Endothelial cell of umbilical vein (primary cell): Measurements from ENCODE around the gene CCDC12. TPM values are rescaled to one million over a fixed set of nuclear protein-coding genes. Genes with fewer than 3 reads are reported as not detected.
A peak's percentile ranks its signal among the peaks of the same experiment; 100 is the strongest.

Experiments
- BruUV-seq: library from RNA; stranded (reverse); fragments of 400-500 nt; replicated peaks from 2 replicates; lab custom pipeline; 2021; lab: Mats Ljungman, UMichigan
- CTCF ChIA-PET: fragments of 300-600, 350-600 bp; sonication (Branson Sonifier 250); formaldehyde crosslinking; loops from one replicate; lab custom pipeline; 2021; ENCODE audit warnings: antibody characterized with exemption, inconsistent platforms; lab: Charles Lee
- POLR2A ChIA-PET: fragments of 300-600, 350-600 bp; sonication (Branson Sonifier 250); formaldehyde crosslinking; loops from one replicate; lab custom pipeline; 2021; ENCODE audit warnings: antibody characterized with exemption, inconsistent platforms; lab: Charles Lee
- DNase-seq: peaks from one replicate; pipeline ENCODE4 v3.0.0-alpha.2; 2011; ENCODE audit warnings: low read depth, low spot score
- FAIRE-seq: peaks from 2 replicates; lab custom pipeline; 2011; peaks lifted over from hg19 to GRCh38; lab: Jason Lieb, UNC
- H2AFZ ChIP-seq: 2 replicates; pipeline ENCODE4 v1.6.0; 2012; ENCODE audit warnings: low read depth, low read length, control low read depth, inconsistent platforms
- H3K27ac ChIP-seq: 2 replicates; pipeline ENCODE4 v1.5.1; 2011; ENCODE audit warnings: low read depth, mild to moderate bottlenecking, control low read depth, low read length, moderate library complexity; ENCODE audit not compliant: insufficient read depth
- H3K27me3 ChIP-seq, 2 experiments: 2 replicates each; pipeline versions ENCODE4 v1.6.0 to v1.6.1; 2011; ENCODE audit warnings: low read length in 2 of 2, mixed read lengths in 1 of 2; ENCODE audit not compliant: control insufficient read depth in 2 of 2, insufficient read depth in 2 of 2
- H3K36me3 ChIP-seq, 2 experiments: 2 replicates in 1 of 2; 3 replicates in 1 of 2; pipeline ENCODE4 v1.5.1; 2011; ENCODE audit warnings: low read length in 2 of 2, mild to moderate bottlenecking in 1 of 2, moderate library complexity in 1 of 2; ENCODE audit not compliant: control insufficient read depth in 2 of 2, insufficient read depth in 2 of 2; ENCODE audit errors: extremely low read depth in 1 of 2
- H3K4me1 ChIP-seq: 3 replicates; pipeline ENCODE4 v1.5.1; 2011; ENCODE audit warnings: mild to moderate bottlenecking, low read length; ENCODE audit not compliant: control insufficient read depth, insufficient read depth; ENCODE audit errors: extremely low read depth
- H3K4me2 ChIP-seq: 2 replicates; pipeline ENCODE4 v1.6.1; 2011; ENCODE audit warnings: low read length, control low read depth, mixed read lengths; ENCODE audit not compliant: insufficient read depth
- H3K4me3 ChIP-seq, 3 experiments: fragments of 200-600 bp in 1 of 3; sonication (generic), shearing (Covaris generic) in 1 of 3; replicated peaks in 1 of 3; 2 replicates each; pipeline ENCODE4 v1.5.1; 2011 to 2016; ENCODE audit warnings: control low read depth in 3 of 3, low read length in 3 of 3, mild to moderate bottlenecking in 2 of 3, inconsistent platforms in 1 of 3, low read depth in 1 of 3, moderate library complexity in 1 of 3; ENCODE audit not compliant: insufficient read depth in 1 of 3
- H3K79me2 ChIP-seq: 2 replicates; pipeline ENCODE4 v1.6.0; 2012; ENCODE audit warnings: low read length, inconsistent platforms; ENCODE audit not compliant: control insufficient read depth, insufficient read depth
- H3K9ac ChIP-seq: replicated peaks from 2 replicates; pipeline ENCODE3; 2011; ENCODE audit warnings: low read length, control low read depth; ENCODE audit not compliant: insufficient read depth; ENCODE audit errors: extremely low read depth
- H3K9me1 ChIP-seq: replicated peaks from 3 replicates; pipeline ENCODE4 v1.6.0; 2011; ENCODE audit warnings: mild to moderate bottlenecking, low read length; ENCODE audit not compliant: control insufficient read depth, insufficient read depth; ENCODE audit errors: extremely low read depth
- H3K9me3 ChIP-seq: replicated peaks from 2 replicates; pipeline ENCODE4 v1.5.1; 2012; ENCODE audit warnings: low read length, inconsistent platforms; ENCODE audit not compliant: control insufficient read depth, insufficient read depth
- H4K20me1 ChIP-seq: replicated peaks from 2 replicates; pipeline ENCODE3; 2011; ENCODE audit warnings: mild to moderate bottlenecking, low read length; ENCODE audit not compliant: control insufficient read depth, insufficient read depth; ENCODE audit errors: extremely low read depth
- CTCF ChIP-seq, 2 donors: IDR thresholded peaks; 1 replicate in 1 of 2; 2 replicates in 1 of 2; pipeline ENCODE4 v1.5.1; 2011; ENCODE audit warnings: low read length in 2 of 2, mild to moderate bottlenecking in 2 of 2, moderate library complexity in 2 of 2, control low read depth in 1 of 2, inconsistent platforms in 1 of 2, low read depth in 1 of 2; ENCODE audit not compliant: insufficient read depth in 1 of 2; ENCODE audit errors: extremely low read depth in 1 of 2
- EZH2 ChIP-seq: IDR thresholded peaks from 2 replicates; pipeline ENCODE4 v1.6.1; 2012; ENCODE audit warnings: borderline replicate concordance, low read depth, mild to moderate bottlenecking, moderate library complexity, low read length, inconsistent platforms; ENCODE audit not compliant: severe bottlenecking
- FOS ChIP-seq: IDR thresholded peaks from 2 replicates; pipeline ENCODE4 v1.6.1; 2011; ENCODE audit warnings: mild to moderate bottlenecking, low read length, moderate library complexity, borderline replicate concordance; ENCODE audit not compliant: insufficient read depth
- GATA2 ChIP-seq: IDR thresholded peaks from 2 replicates; pipeline ENCODE4 v1.7.0; 2011; ENCODE audit warnings: low read depth, mild to moderate bottlenecking, moderate library complexity, mixed read lengths, low read length; ENCODE audit not compliant: insufficient read length, insufficient read depth
- JUN ChIP-seq: IDR thresholded peaks from 2 replicates; pipeline ENCODE4 v1.6.1; 2011; ENCODE audit warnings: borderline replicate concordance, low read depth; ENCODE audit not compliant: insufficient read length, insufficient read depth
- MAX ChIP-seq: IDR thresholded peaks from 2 replicates; pipeline ENCODE4 v1.6.1; 2011; ENCODE audit not compliant: insufficient read depth, insufficient read length
- MYC ChIP-seq: IDR thresholded peaks from one replicate; pipeline ENCODE4 v1.6.1; 2011; ENCODE audit warnings: mild to moderate bottlenecking, low read depth, low read length
- POLR2A ChIP-seq: IDR thresholded peaks from 2 replicates; pipeline ENCODE4 v1.6.1; 2012; ENCODE audit warnings: low read depth, mild to moderate bottlenecking, control low read depth, low read length
- POLR2AphosphoS5 ChIP-seq: IDR thresholded peaks from 2 replicates; pipeline ENCODE4 v1.6.1; 2012; ENCODE audit warnings: low read depth, mild to moderate bottlenecking, control low read depth, low read length, moderate library complexity; ENCODE audit not compliant: insufficient read depth
- dilution Hi-C: fragments of 300-500 bp; cut with MboI; formaldehyde crosslinking; loops from one replicate; pipeline ENCODE4 v1.15.0; 2019; ENCODE audit warnings: low sequenced_read_pairs; ENCODE audit not compliant: extremely low pct_ligation_motif_present
- intact Hi-C: fragments of 100-400 bp; cut with micrococcal nuclease; formaldehyde crosslinking; loops from one replicate; pipeline ENCODE4 v1.10.0; 2022
- polyA plus RNA-seq, 4 experiments: library from polyadenylated mRNA; depleted of rRNA in 3 of 4; stranded (reverse) in 3 of 4; unstranded in 1 of 4; fragments of >200 nt; gene quantifications; 2 replicates each; pipeline versions ENCODE4 v1.2.1 to v1.2.3, GENCODE V29; 2011 to 2012; ENCODE audit warnings: missing spikeins in 1 of 4
- total RNA-seq: library from RNA; stranded (reverse); gene quantifications from 2 replicates; pipeline ENCODE4 v1.2.3, GENCODE V29; 2021

CCDC12 gene
- total and polyA plus RNA-seq, 2 donors (not counting 3 experiments of a cell fraction or from before 2014, with no cell fraction given): 35.1 to 50.5 TPM

- FAIRE-seq: no peak
- peaks cover 41% of the 10 kb centered on the region for H3K4me1 ChIP-seq
- H3K4me3 ChIP-seq: no peak overlapping the region
- DNase-seq: no peak
- BruUV-seq: TSS peak; percentile 15
- H3K27me3 ChIP-seq: no peaks in the 10 kb centered on the region
- TF ChIP-seq CTCF (IDR thresholded peaks at IDR 0.05; ENCODE audit: extremely low read depth in 1 of 2, insufficient read depth in 1 of 2, low read depth in 1 of 2, low read length in 2 of 2) (no peak), POLR2AphosphoS5 (no peak), GATA2 (no peak), POLR2A (no peak), MAX (no peak), MYC (no peak), EZH2 (no peak), JUN (no peak), FOS (no peak)
- CTCF ChIA-PET: interaction anchor here (1.0 to 2.1 kb wide), 11 partner anchors 9 to 73 kb away, joined by 3 to 15 read pairs (median 4); partner anchors contain the start of genes CCDC12 and NBEAL2
- no peaks in the 10 kb centered on the region for H4K20me1 ChIP-seq
- H3K9me3 ChIP-seq: no peaks in the 10 kb centered on the region
- peaks cover 4 to 31% of the 10 kb centered on the region in 2 experiments for H3K36me3 ChIP-seq
- H3K9me1 ChIP-seq: no peaks in the 10 kb centered on the region
- H2AFZ ChIP-seq: no peak overlapping the region
- dilution Hi-C loops (no loop called here), intact Hi-C loops (loop anchor here (2.0 to 10.0 kb wide), 3 partner anchors 50 to 441 kb away; partner anchors contain the start of gene CCDC12)
- H3K4me2 ChIP-seq: no peak overlapping the region
- POLR2A ChIA-PET: interaction anchor here (1.5 kb wide), 1 partner anchor 9 kb away, joined by 8 read pairs; no protein-coding TSS in a partner anchor
- H3K9ac ChIP-seq: peak overlapping the region; percentile 17
- peak overlapping the region; percentile 66 for H3K27ac ChIP-seq
- H3K79me2 ChIP-seq: peaks cover 45% of the 10 kb centered on the region
Measured at GRCh38 chr3:46926447-46926846, 50.1 kb downstream of the CCDC12 start.
